ENCODE measurements around the gene CD46.

DNA sequence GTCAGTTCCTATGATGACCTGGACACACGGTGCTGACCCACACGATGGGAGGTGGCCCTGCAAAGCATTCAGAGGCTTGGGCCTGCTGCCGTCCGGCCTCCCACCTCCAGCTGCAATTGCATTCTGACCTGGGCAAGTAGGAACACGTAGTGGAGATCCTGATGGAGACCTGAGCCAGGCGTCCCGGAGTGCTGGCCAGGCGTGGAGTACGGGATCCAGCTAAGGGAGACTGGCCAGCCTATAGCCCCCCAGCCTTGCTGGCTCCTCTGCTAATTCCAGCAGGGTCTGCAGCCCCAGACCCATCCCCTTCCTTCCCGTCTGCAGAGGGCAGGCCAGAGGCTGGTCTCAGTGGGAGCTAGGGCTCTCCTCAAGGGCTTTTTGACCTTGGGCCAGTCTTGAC lies 11.2 kb downstream of the CD46 start:
- TF ChIP-seq, protein P1, sequence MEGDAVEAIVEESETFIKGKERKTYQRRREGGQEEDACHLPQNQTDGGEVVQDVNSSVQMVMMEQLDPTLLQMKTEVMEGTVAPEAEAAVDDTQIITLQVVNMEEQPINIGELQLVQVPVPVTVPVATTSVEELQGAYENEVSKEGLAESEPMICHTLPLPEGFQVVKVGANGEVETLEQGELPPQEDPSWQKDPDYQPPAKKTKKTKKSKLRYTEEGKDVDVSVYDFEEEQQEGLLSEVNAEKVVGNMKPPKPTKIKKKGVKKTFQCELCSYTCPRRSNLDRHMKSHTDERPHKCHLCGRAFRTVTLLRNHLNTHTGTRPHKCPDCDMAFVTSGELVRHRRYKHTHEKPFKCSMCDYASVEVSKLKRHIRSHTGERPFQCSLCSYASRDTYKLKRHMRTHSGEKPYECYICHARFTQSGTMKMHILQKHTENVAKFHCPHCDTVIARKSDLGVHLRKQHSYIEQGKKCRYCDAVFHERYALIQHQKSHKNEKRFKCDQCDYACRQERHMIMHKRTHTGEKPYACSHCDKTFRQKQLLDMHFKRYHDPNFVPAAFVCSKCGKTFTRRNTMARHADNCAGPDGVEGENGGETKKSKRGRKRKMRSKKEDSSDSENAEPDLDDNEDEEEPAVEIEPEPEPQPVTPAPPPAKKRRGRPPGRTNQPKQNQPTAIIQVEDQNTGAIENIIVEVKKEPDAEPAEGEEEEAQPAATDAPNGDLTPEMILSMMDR (IDR thresholded peaks at IDR 0.05), result no peak
- no peak for TF ChIP-seq POLR2A (IDR thresholded peaks at IDR 0.05)

All from heart left ventricle (tissue), 13 donors.